HG02938 (cell line): ENCODE results near the gene STK17A.
A peak's percentile ranks its signal among the peaks of the same experiment; 100 is the strongest.

Experiments used
- ATAC-seq: cut with Tn5 transposase; IDR thresholded peaks from one replicate; pipeline ENCODE4 v1.9.1; 2021; ENCODE audit warnings: mild to moderate bottlenecking, moderate library complexity; ENCODE audit not compliant: unreplicated experiment

The STK17A gene

GRCh38 chr7:43630482-43630881, 47.6 kb downstream of the STK17A start:
- no peak for ATAC-seq

GRCh38 chr7:43631559-43631958, 48.7 kb downstream of the STK17A start:
- no peak for ATAC-seq

- ATAC-seq: no peak
These were observed 49.8 kb downstream of the STK17A start for GRCh38 chr7:43632746-43633145.

- no peak for ATAC-seq
These were observed 51.5 kb downstream of the STK17A start for GRCh38 chr7:43634384-43634783.

- ATAC-seq: no peak
These were observed 53.2 kb downstream of the STK17A start for GRCh38 chr7:43636093-43636492.

GRCh38 chr7:43637114-43637806, 54.4 kb downstream of the STK17A start:
- no peak for ATAC-seq

- ATAC-seq: no peak
These were observed 57.1 kb downstream of the STK17A start for GRCh38 chr7:43639858-43640491.

GRCh38 chr7:43640679-43641078, 57.8 kb downstream of the STK17A start:
- ATAC-seq: no peak

GRCh38 chr7:43642897-43643630, 60.2 kb downstream of the STK17A start:
- ATAC-seq: no peak

GRCh38 chr7:43643846-43644245, 60.9 kb downstream of the STK17A start:
- ATAC-seq: no peak

GRCh38 chr7:43645699-43646226, 62.9 kb downstream of the STK17A start:
- no peak for ATAC-seq

- no peak for ATAC-seq
These were observed 63.9 kb downstream of the STK17A start for GRCh38 chr7:43646603-43647338.

- no peak for ATAC-seq
These were observed 64.4 kb downstream of the STK17A start for GRCh38 chr7:43647339-43647672.

GRCh38 chr7:43647673-43648472, 65.0 kb downstream of the STK17A start:
- no peak for ATAC-seq

- ATAC-seq: peak; percentile 51
These were observed 65.8 kb downstream of the STK17A start for GRCh38 chr7:43648473-43649406.

- ATAC-seq: peak; percentile 74
These were observed 66.9 kb downstream of the STK17A start for GRCh38 chr7:43649755-43650274.

- no peak for ATAC-seq
These were observed 67.6 kb downstream of the STK17A start for GRCh38 chr7:43650457-43651052.

GRCh38 chr7:43652364-43652763, 69.5 kb downstream of the STK17A start:
- no peak for ATAC-seq

- no peak for ATAC-seq
These were observed 70.6 kb downstream of the STK17A start for GRCh38 chr7:43653466-43653865.
